H9 (cell line): ENCODE data around the gene PCDHGC5. TPM values are rescaled to one million over a fixed set of nuclear protein-coding genes. Genes with fewer than 3 reads are reported as not detected.

Experiments
- DNase-seq: peaks from one replicate; pipeline ENCODE4 v3.0.0-alpha.2; 2017
- H2AFZ ChIP-seq: one replicate; pipeline ENCODE4 v1.6.1; 2013; ENCODE audit warnings: mild to moderate bottlenecking, low read length, control low read depth, moderate library complexity
- H2AK5ac ChIP-seq: 2 replicates; pipeline ENCODE4 v1.6.1; 2013; ENCODE audit warnings: low read length, control low read depth, mixed read lengths; ENCODE audit not compliant: insufficient read length
- H2BK120ac ChIP-seq: one replicate; pipeline ENCODE4 v1.6.1; 2013; ENCODE audit warnings: low read depth, mild to moderate bottlenecking, low read length, control low read depth, inconsistent platforms; ENCODE audit not compliant: poor library complexity, severe bottlenecking
- H2BK12ac ChIP-seq: 2 replicates; pipeline ENCODE4 v1.6.1; 2013; ENCODE audit warnings: low read length, control low read depth, mixed read lengths, low read depth; ENCODE audit not compliant: insufficient read length
- H2BK15ac ChIP-seq: 2 replicates; pipeline ENCODE4 v1.6.1; 2013; ENCODE audit warnings: low read depth, low read length, control low read depth
- H2BK20ac ChIP-seq: one replicate; pipeline ENCODE4 v1.6.1; 2013; ENCODE audit warnings: low read depth, mild to moderate bottlenecking, low read length, control low read depth, inconsistent platforms; ENCODE audit not compliant: poor library complexity, severe bottlenecking
- H2BK5ac ChIP-seq: 2 replicates; pipeline ENCODE4 v1.6.1; 2013; ENCODE audit warnings: low read length, control low read depth, mixed read lengths; ENCODE audit not compliant: insufficient read length
- H3K14ac ChIP-seq: 2 replicates; pipeline ENCODE4 v1.6.1; 2013; ENCODE audit warnings: low read length, control low read depth; ENCODE audit not compliant: insufficient read depth
- H3K18ac ChIP-seq: 2 replicates; pipeline ENCODE4 v1.6.1; 2013; ENCODE audit warnings: low read depth, mild to moderate bottlenecking, mixed read lengths, low read length, control low read depth; ENCODE audit not compliant: insufficient read length
- H3K23ac ChIP-seq: 2 replicates; pipeline ENCODE4 v1.6.1; 2013; ENCODE audit warnings: low read length, control low read depth, mixed read lengths, low read depth; ENCODE audit not compliant: insufficient read length
- H3K23me2 ChIP-seq: 2 replicates; pipeline ENCODE4 v1.6.1; 2013; ENCODE audit warnings: low read depth, mild to moderate bottlenecking, mixed read lengths, low read length, control low read depth; ENCODE audit not compliant: insufficient read length, poor library complexity, severe bottlenecking
- H3K27ac ChIP-seq: 2 replicates; pipeline ENCODE4 v1.5.1; 2013; ENCODE audit warnings: low read length, control low read depth, mixed read lengths, low read depth; ENCODE audit not compliant: insufficient read length
- H3K27me3 ChIP-seq: 2 replicates; pipeline ENCODE4 v1.6.1; 2013; ENCODE audit warnings: low read length, control low read depth, inconsistent platforms; ENCODE audit not compliant: insufficient read depth
- H3K4ac ChIP-seq: 2 replicates; pipeline ENCODE4 v1.6.1; 2013; ENCODE audit warnings: low read depth, mild to moderate bottlenecking, control low read depth, inconsistent platforms, low read length, moderate library complexity
- H3K4me1 ChIP-seq: 2 replicates; pipeline ENCODE4 v1.6.1; 2013; ENCODE audit warnings: low read length, control low read depth, inconsistent platforms; ENCODE audit not compliant: insufficient read depth
- H3K4me2 ChIP-seq: 2 replicates; pipeline ENCODE4 v1.6.1; 2013; ENCODE audit warnings: low read length, control low read depth, mixed read lengths; ENCODE audit not compliant: insufficient read length, insufficient read depth
- H3K56ac ChIP-seq: 2 replicates; pipeline ENCODE4 v1.6.1; 2013; ENCODE audit warnings: low read depth, mild to moderate bottlenecking, mixed read lengths, low read length, control low read depth; ENCODE audit not compliant: insufficient read length
- H3K79me1 ChIP-seq: 2 replicates; pipeline ENCODE4 v1.6.1; 2013; ENCODE audit warnings: low read depth, mild to moderate bottlenecking, moderate library complexity, low read length, control low read depth, inconsistent platforms; ENCODE audit not compliant: insufficient read depth, poor library complexity, severe bottlenecking
- H3K79me2 ChIP-seq: 2 replicates; pipeline ENCODE4 v1.6.1; 2013; ENCODE audit warnings: low read length, control low read depth, inconsistent platforms; ENCODE audit not compliant: insufficient read depth
- H3K9ac ChIP-seq: 2 replicates; pipeline ENCODE4 v1.6.1; 2013; ENCODE audit warnings: low read length, control low read depth, mixed read lengths; ENCODE audit not compliant: insufficient read length; ENCODE audit errors: extremely low read depth
- H3K9me3 ChIP-seq: one replicate; pipeline ENCODE4 v1.6.1; 2013; ENCODE audit warnings: low read depth, low read length, inconsistent platforms; ENCODE audit not compliant: control insufficient read depth
- H3T11ph ChIP-seq: one replicate; pipeline ENCODE4 v1.6.1; 2013; ENCODE audit warnings: mild to moderate bottlenecking, low read length, control low read depth, inconsistent platforms
- H4K20me1 ChIP-seq: one replicate; pipeline ENCODE4 v1.6.1; 2013; ENCODE audit not compliant: control insufficient read depth, insufficient read length, insufficient read depth
- H4K5ac ChIP-seq: 2 replicates; pipeline ENCODE4 v1.6.1; 2013; ENCODE audit warnings: low read depth, mild to moderate bottlenecking, mixed read lengths, low read length, control low read depth; ENCODE audit not compliant: insufficient read length
- H4K8ac ChIP-seq: replicated peaks from 2 replicates; pipeline ENCODE4 v1.6.1; 2013; ENCODE audit warnings: low read length, control low read depth, mixed read lengths, low read depth; ENCODE audit not compliant: insufficient read length
- H4K91ac ChIP-seq: 2 replicates; pipeline ENCODE4 v1.6.1; 2013; ENCODE audit warnings: low read depth, mild to moderate bottlenecking, moderate library complexity, mixed read lengths, low read length, control low read depth; ENCODE audit not compliant: insufficient read length
- H3K27ac Mint-ChIP-seq, 3 experiments: 2 replicates in 2 of 3; 3 replicates in 1 of 3; pipeline ENCODE4 v1.8.0; 2020 to 2021; ENCODE audit warnings: mixed read lengths in 3 of 3, mild to moderate bottlenecking in 1 of 3, moderate library complexity in 1 of 3
- H3K27me3 Mint-ChIP-seq: 2 replicates; pipeline ENCODE4 v1.8.0; 2021; ENCODE audit warnings: low read depth, mild to moderate bottlenecking, moderate library complexity, mixed read lengths
- H3K36me3 Mint-ChIP-seq, 3 experiments: 2 replicates in 2 of 3; 3 replicates in 1 of 3; pipeline ENCODE4 v1.8.0; 2020 to 2021; ENCODE audit warnings: low read depth in 3 of 3, mixed read lengths in 3 of 3; ENCODE audit not compliant: insufficient read depth in 1 of 3
- H3K4me1 Mint-ChIP-seq, 2 experiments: 2 replicates each; pipeline ENCODE4 v1.8.0; 2020; ENCODE audit warnings: mixed read lengths in 2 of 2
- H3K4me3 Mint-ChIP-seq, 2 experiments: 2 replicates in 1 of 2; 3 replicates in 1 of 2; pipeline ENCODE4 v1.8.0; 2020 to 2021; ENCODE audit warnings: mild to moderate bottlenecking in 2 of 2, mixed read lengths in 2 of 2, moderate library complexity in 1 of 2
- H3K9me3 Mint-ChIP-seq, 2 experiments: 2 replicates in 1 of 2; 3 replicates in 1 of 2; pipeline ENCODE4 v1.8.0; 2020; ENCODE audit warnings: mild to moderate bottlenecking in 2 of 2, mixed read lengths in 2 of 2, moderate library complexity in 1 of 2
- CTCF ChIP-seq: fragments of 200-600 bp; sonication (generic); conservative IDR thresholded peaks from 3 replicates; pipeline ENCODE4 v1.8.0; 2021; ENCODE audit warnings: antibody characterized with exemption, mild to moderate bottlenecking
- WGBS: extraction: QIAGEN DNeasy Blood & Tissue Kit; methylation state at CpG from one replicate; pipeline ENCODE4 v1.1.7; 2013; ENCODE audit warnings: missing lambda C conversion rate, low lambda C conversion rate, mixed read lengths; ENCODE audit not compliant: insufficient read length; ENCODE audit errors: extremely low coverage; 5-methylcytosine and 5-hydroxymethylcytosine counted together
- total RNA-seq: library from RNA; stranded (reverse); gene quantifications from 2 replicates; pipeline ENCODE4 v1.2.1, GENCODE V29; 2021

The PCDHGC5 gene
- total RNA-seq, 1 experiment from 2014 or later = 0.66 TPM

- Histone ChIP-seq H3K18ac (no peak overlapping the region), H2BK5ac (no peak overlapping the region), H3K27me3 (no peaks in the 10 kb centered on the region), H3K14ac (no peak overlapping the region), H4K5ac (no peak overlapping the region), H3K23ac (no peak overlapping the region), H2BK20ac (no peak overlapping the region), H3K4me2 (no peak overlapping the region), H2BK15ac (no peak overlapping the region), H3K9ac (no peak overlapping the region), H2BK120ac (no peak overlapping the region), H3K79me2 (no peaks in the 10 kb centered on the region), H2AK5ac (no peak overlapping the region), H2AFZ (no peak overlapping the region), H4K8ac (no peak overlapping the region), H2BK12ac (no peak overlapping the region), H3K27ac (no peak overlapping the region), H3K79me1 (no peaks in the 10 kb centered on the region), H3K4ac (no peak overlapping the region), H4K20me1 (no peaks in the 10 kb centered on the region), H3K4me1 (peaks cover 4% of the 10 kb centered on the region; the same call in 1 of the 2 replicates), H3K9me3 (no peaks in the 10 kb centered on the region), H3K23me2 (peaks cover 17% of the 10 kb centered on the region), H3T11ph (no peak overlapping the region), H3K56ac (no peak overlapping the region), H4K91ac (no peak overlapping the region)
- no peak for TF ChIP-seq CTCF
- no peak for DNase-seq
- Mint-ChIP-seq H3K27ac (no peak overlapping the region; a peak in 1 of 7 replicates), H3K27me3 (peaks cover 3% of the 10 kb centered on the region; the same call in 1 of the 2 replicates), H3K9me3 (no peaks in the 10 kb centered on the region; a peak in 1 of 5 replicates), H3K4me3 (no peak overlapping the region), H3K4me1 (peaks cover 52 to 59% of the 10 kb centered on the region in 2 experiments), H3K36me3 (peaks cover 9 to 16% (median 13%) of the 10 kb centered on the region in 3 experiments)
- no CpG with 5 or more reads among the region's 14 CpGs for WGBS
Observed at GRCh38 chr5:141510850-141511601, 22.1 kb downstream of the PCDHGC5 start.
